NCI-H1694 treated with DMSO at 0.1 percent for 48 hours (cell line): ENCODE results near the gene SAMD5.

ENCODE experiments used
- DNase-seq: peaks from one replicate; lab custom pipeline; 2025; lab: John Stamatoyannopoulos, UW

SAMD5 gene

DNA sequence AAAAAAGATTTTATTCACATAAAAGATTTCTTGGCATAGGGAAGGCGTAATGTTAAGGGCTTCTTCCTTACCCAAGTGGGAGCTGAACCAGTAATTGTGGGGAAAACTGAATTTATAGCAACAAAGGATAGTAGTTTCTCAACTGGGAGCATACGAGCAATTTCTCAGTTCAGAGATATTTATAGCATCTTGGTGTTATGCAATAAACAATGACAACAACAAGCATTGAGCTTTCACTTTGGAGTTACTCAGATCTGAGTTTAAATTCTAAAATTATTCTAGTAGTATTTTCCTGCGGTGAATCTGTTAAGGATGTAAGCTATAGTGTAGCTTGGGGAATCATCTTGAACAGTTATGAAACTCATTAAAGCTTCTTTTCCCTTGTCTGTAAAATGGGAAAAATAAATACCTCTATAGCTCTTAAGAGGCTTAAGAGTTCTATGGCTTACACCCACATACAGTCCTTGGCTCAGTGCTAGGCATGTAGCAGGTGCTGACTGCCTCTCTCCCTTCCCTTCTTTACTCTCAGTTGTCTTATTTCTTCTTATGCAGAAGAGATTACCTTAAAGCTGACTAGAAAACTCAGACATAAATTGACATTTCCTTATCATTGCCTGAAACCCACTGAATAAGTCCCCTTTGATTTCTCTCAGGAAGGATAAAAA is 58.8 kb downstream of the SAMD5 start:
- DNase-seq: no peak

- no peak for DNase-seq
These were observed 61.3 kb downstream of the SAMD5 start for GRCh38 chr6:147569788-147570187.

DNA sequence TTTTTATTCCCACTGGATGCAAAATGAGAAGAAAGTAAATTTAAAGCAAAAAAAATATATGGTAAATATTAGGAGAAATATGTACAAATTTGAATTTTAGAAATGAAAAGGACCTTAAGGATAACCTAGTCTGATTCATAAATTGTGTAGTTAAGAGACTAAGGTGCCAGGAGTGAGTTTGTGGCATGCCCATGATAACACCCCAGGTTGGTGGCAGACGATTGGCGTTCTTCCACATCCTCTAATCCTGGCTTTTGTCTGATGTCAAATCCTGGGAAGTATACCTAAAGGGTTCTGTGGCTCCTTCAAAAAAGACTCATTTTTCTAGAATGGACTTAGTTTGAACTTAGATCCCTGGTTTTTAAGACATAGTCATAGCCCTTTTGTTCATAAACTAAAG is 62.2 kb downstream of the SAMD5 start:
- DNase-seq: no peak

DNA sequence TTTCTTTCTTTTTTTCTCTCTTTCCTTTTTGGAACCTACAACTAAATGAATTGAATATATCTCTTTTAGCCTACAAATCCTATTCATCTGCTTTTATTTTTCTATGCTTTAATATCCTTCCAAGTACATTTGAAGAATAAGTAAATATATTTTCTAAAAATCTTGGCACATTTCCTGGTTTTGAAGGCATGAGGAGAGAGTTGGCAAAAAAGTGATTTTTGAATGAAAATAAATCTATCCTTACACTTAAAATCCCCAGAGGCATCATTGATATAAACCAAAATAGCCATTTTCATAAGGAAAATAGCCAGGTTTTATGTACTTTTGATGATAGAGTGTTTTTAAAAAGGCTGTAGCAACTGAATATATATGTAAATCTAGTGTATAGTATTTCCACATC is 69.0 kb downstream of the SAMD5 start:
- DNase-seq: no peak

- no peak for DNase-seq
These were observed 69.7 kb downstream of the SAMD5 start for GRCh38 chr6:147578159-147578558.

DNA sequence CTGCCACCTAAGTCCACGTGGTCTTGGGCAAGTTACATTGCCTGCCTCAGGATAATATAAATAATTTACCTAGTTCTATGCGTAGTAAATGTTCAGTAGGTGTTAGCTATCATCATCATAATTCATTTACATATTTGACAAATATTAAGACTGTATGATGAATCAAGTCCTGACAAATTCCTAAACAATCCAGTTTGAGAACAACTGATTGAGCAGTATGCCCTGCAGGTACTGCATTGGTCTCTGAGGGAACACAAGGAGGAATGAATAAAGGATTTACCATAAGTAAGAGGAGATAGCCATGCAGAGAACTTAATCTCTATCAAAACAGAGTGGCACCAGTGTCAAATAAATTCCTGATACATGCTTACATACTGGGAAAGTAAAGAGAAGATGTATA is 70.4 kb downstream of the SAMD5 start:
- no peak for DNase-seq

GRCh38 chr6:147579667-147580066 is 71.2 kb downstream of the SAMD5 start:
- no peak for DNase-seq

DNA sequence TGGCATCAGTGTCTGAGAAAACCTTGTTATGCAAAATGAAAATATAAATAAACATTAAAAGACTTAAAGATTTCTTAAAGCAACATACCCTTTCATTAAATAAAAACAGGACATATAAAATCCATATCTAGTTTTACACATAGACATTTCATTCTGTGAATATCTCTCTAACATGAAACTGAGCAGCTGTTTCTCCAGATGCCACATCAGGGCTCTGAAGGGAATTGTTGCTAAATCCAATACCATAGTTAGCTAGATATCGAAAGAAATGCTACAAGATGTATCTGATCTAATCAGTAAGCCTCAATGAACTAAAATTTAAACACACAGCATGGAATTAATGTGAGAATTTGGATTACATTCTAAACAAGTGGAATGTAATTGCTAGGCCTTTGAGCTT is 74.5 kb downstream of the SAMD5 start:
- DNase-seq: no peak

- no peak for DNase-seq
These were observed 76.8 kb downstream of the SAMD5 start for GRCh38 chr6:147585256-147585655.

GRCh38 chr6:147586044-147586443 is 77.6 kb downstream of the SAMD5 start:
- DNase-seq: no peak

DNA sequence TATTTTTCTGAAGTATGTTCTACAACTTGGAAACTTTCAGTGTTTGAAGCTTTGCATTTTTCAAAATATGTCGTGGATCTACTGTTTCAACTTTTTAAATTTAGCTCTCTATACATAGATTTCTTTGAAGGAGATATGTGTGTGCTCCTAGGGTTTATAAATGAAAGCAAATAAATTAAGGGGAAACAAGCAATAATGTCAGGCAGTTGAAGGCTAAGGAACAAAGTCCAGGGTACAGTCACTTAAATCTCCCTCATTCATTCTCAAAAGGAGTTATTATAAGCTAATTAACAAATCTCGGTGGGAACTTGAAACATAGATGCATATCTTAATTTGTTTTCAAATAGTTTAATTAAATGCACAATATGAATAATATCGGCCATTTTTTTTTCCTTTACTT is 79.4 kb downstream of the SAMD5 start:
- no peak for DNase-seq

- no peak for DNase-seq
These were observed 80.0 kb downstream of the SAMD5 start for GRCh38 chr6:147588469-147588868.

DNA sequence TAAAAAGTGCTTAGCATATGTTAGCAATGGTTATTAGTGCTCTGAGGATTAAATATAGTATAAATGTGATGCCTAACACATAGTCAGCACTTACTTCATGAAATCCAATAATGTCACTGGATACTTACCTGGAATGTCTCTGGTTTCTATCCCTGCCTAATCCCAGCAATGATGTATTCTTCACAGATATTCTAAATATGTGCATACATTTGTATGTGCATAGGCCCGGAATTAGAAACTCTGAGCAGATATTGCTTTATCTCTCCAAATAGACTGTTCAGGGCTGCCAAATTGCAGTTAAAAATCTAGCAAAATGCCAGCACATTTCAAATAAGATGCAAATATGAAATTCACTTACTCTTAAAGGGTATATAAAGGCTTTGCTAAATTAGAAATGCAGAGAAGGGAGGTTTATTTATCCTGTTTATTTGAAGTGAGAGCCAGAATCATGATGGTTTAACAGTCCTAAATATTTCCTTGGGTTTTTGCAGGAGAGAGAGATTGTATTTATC is 81.3 kb downstream of the SAMD5 start:
- DNase-seq: no peak

DNA sequence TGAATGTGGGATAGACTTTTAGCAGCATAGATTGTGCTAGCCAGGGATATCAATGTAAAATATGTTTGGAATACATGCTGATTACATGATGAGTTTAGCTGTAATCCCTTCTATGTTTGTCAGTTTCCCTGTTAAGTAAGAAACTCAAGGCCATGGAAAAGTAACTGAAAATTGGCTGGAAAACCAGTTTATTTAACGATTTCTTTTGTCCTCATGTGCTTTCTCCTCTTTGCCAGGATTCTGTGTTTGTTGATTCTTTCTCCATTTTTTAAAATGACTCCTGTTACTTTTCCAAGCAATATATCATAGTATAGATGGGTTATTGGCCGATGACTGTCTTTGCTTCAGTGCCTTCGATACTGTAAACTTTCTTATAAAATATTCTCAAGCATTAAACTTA is 87.5 kb downstream of the SAMD5 start:
- no peak for DNase-seq

GRCh38 chr6:147603392-147604081 is 95.0 kb downstream of the SAMD5 start:
- no peak for DNase-seq

DNA sequence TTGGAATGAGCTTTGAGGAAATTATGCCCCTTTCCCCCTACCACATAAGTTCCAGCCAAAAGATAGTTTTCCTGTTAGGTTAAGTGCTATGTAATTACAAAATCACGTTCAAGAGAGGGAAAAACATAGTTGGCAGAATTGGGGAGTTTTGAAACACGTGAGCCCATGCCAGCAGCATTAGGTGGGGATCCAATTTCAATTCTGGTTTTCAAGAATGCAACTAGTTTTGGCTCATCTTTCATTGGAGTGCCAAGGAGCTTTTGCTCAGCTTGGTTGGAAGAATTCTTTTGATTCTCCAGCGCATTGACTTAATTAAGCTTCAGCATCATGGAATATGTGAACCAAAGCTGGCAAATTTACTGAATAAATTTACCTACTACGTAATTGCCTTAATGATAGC is 95.9 kb downstream of the SAMD5 start:
- DNase-seq: no peak

- no peak for DNase-seq
These were observed 103.5 kb downstream of the SAMD5 start for GRCh38 chr6:147611992-147612391.

GRCh38 chr6:147614501-147614900 is 106.0 kb downstream of the SAMD5 start:
- no peak for DNase-seq

GRCh38 chr6:147615659-147616456 is 107.4 kb downstream of the SAMD5 start:
- DNase-seq: no peak

- DNase-seq: no peak
These were observed 108.9 kb downstream of the SAMD5 start for GRCh38 chr6:147617366-147617765.

- no peak for DNase-seq
These were observed 110.0 kb downstream of the SAMD5 start for GRCh38 chr6:147618457-147618856.

- no peak for DNase-seq
These were observed 110.4 kb downstream of the SAMD5 start for GRCh38 chr6:147618927-147619326.
